GM23248 (cell line): Measurements from ENCODE around the gene NBPF4. TPM values are rescaled to one million over a fixed set of nuclear protein-coding genes. Genes with fewer than 3 reads are reported as not detected.
"Not testable (repeated sequence)": the region's sequence is repeated elsewhere in the genome, so short reads cannot be mapped to it uniquely, and the experiment has no call there.

Source experiments
- DNase-seq: peaks from one replicate; pipeline ENCODE4 v3.0.0-alpha.2; 2015
- H2AFZ ChIP-seq: fragments of 200-600 bp; sonication (generic); 2 replicates; pipeline ENCODE4 v1.6.1; 2016; ENCODE audit warnings: antibody characterized with exemption
- H3F3A ChIP-seq: fragments of 200-600 bp; sonication (generic); 2 replicates; pipeline ENCODE4 v1.6.1; 2016; ENCODE audit warnings: mild to moderate bottlenecking, antibody characterized with exemption, mixed run types; ENCODE audit not compliant: insufficient read depth
- H3K27ac ChIP-seq: fragments of 200-600 bp; sonication (generic); 2 replicates; pipeline ENCODE4 v1.5.1; 2016; ENCODE audit warnings: mild to moderate bottlenecking
- H3K27me3 ChIP-seq: fragments of 200-600 bp; sonication (generic); replicated peaks from 2 replicates; pipeline ENCODE4 v1.6.1; 2016; ENCODE audit warnings: mild to moderate bottlenecking; ENCODE audit not compliant: insufficient read depth
- H3K36me3 ChIP-seq: fragments of 200-600 bp; sonication (generic); 2 replicates; pipeline ENCODE4 v1.6.1; 2016; ENCODE audit warnings: low read depth, mild to moderate bottlenecking
- H3K4me1 ChIP-seq: fragments of 200-600 bp; sonication (generic); 2 replicates; pipeline ENCODE4 v1.6.1; 2016; ENCODE audit warnings: mild to moderate bottlenecking; ENCODE audit not compliant: insufficient read depth
- H3K4me2 ChIP-seq: fragments of 200-600 bp; sonication (generic); one replicate; pipeline ENCODE4 v1.6.1; 2016; ENCODE audit warnings: mild to moderate bottlenecking; ENCODE audit not compliant: unreplicated experiment
- H3K4me3 ChIP-seq: fragments of 200-600 bp; sonication (generic); 2 replicates; pipeline ENCODE4 v1.5.1; 2016; ENCODE audit warnings: mild to moderate bottlenecking
- H3K79me2 ChIP-seq: fragments of 200-600 bp; sonication (generic); 2 replicates; pipeline ENCODE4 v1.6.1; 2016; ENCODE audit warnings: mild to moderate bottlenecking; ENCODE audit not compliant: insufficient read depth
- H3K9ac ChIP-seq: fragments of 200-600 bp; sonication (generic); 2 replicates; pipeline ENCODE4 v1.6.1; 2016; ENCODE audit warnings: mild to moderate bottlenecking
- H3K9me2 ChIP-seq: fragments of 200-600 bp; sonication (generic); 2 replicates; pipeline ENCODE4 v1.6.1; 2016; ENCODE audit warnings: mixed run types, mild to moderate bottlenecking, moderate library complexity; ENCODE audit not compliant: insufficient read depth
- H3K9me3 ChIP-seq: fragments of 200-600 bp; sonication (generic); one replicate; pipeline ENCODE4 v1.6.1; 2017; ENCODE audit warnings: low read depth
- H4K20me1 ChIP-seq: fragments of 200-600 bp; sonication (generic); 2 replicates; pipeline ENCODE4 v1.6.0; 2016; ENCODE audit not compliant: insufficient read depth
- WGBS, 2 experiments: methylation state at CpG; one replicate each; pipeline ENCODE4 v1.1.6; 2015 to 2017; ENCODE audit warnings: low lambda C conversion rate in 2 of 2, low coverage in 1 of 2; ENCODE audit errors: missing lambda C conversion rate in 2 of 2; 5-methylcytosine and 5-hydroxymethylcytosine counted together
- in situ Hi-C: fragments of 300-500 bp; cut with MboI; formaldehyde crosslinking; loops from 2 replicates; pipeline ENCODE4 v1.15.0; 2020
- polyA plus RNA-seq: library from polyadenylated mRNA; unstranded; fragments of >200 nt; fragmentation: Nextera tagmentation; extraction: Ambion mirVana; gene quantifications from 2 replicates; pipeline ENCODE4 v1.2.1, GENCODE V29; 2016
- total RNA-seq: library from RNA; depleted of rRNA; stranded (reverse); fragments of >200 nt; shearing (Covaris generic); gene quantifications from 2 replicates; pipeline ENCODE4 v1.2.3, GENCODE V29; 2014; rRNA removed

Gene NBPF4
- not detected in 2 replicates for total RNA-seq
- not detected in 2 replicates for polyA plus RNA-seq

GRCh38 chr1:108243976-108244375 lies at the start of gene NBPF4:
TSS of gene NBPF4 (minus strand) at chr1:108244076. CDS start at chr1:108243761, 315 bp downstream.
- H3K4me3 ChIP-seq, H3K9ac ChIP-seq, H3K36me3 ChIP-seq, H3K4me1 ChIP-seq, H3F3A ChIP-seq, H4K20me1 ChIP-seq, H3K79me2 ChIP-seq, H3K27me3 ChIP-seq, in situ Hi-C loops, H3K27ac ChIP-seq, DNase-seq, H2AFZ ChIP-seq, H3K9me3 ChIP-seq, H3K9me2 ChIP-seq, H3K4me2 ChIP-seq: not testable (repeated sequence)
- WGBS, 2 experiments, result no CpG with 5 or more reads among the region's 3 CpGs

- in situ Hi-C loops, H3K79me2 ChIP-seq: not testable (repeated sequence)
- WGBS, 2 experiments, result no CpG with 5 or more reads among the region's 6 CpGs
These were observed 38.8 kb upstream of the NBPF4 start for GRCh38 chr1:108282528-108283257.

GRCh38 chr1:108272485-108273327 lies 28.8 kb upstream of the NBPF4 start:
- H3K9me3 ChIP-seq, H3F3A ChIP-seq, H3K4me3 ChIP-seq, H3K9ac ChIP-seq, H3K4me2 ChIP-seq, H4K20me1 ChIP-seq, DNase-seq, H3K27ac ChIP-seq, H3K79me2 ChIP-seq, H3K9me2 ChIP-seq, H3K36me3 ChIP-seq, H3K27me3 ChIP-seq, H2AFZ ChIP-seq, in situ Hi-C loops, H3K4me1 ChIP-seq: not testable (repeated sequence)
- WGBS, 2 experiments, result no CpG with 5 or more reads among the region's 61 CpGs

More at GRCh38 chr1:108282528-108283257, 38.8 kb upstream of the NBPF4 start:
- H3F3A ChIP-seq, H3K36me3 ChIP-seq, DNase-seq, H3K9me2 ChIP-seq, H3K4me2 ChIP-seq, H3K4me1 ChIP-seq, H3K9me3 ChIP-seq, H4K20me1 ChIP-seq, H3K27me3 ChIP-seq, H3K9ac ChIP-seq, H3K4me3 ChIP-seq, H3K27ac ChIP-seq, H2AFZ ChIP-seq: not testable (repeated sequence)

- H4K20me1 ChIP-seq, H3K9ac ChIP-seq, H3K4me3 ChIP-seq, H3K79me2 ChIP-seq, in situ Hi-C loops, H3K4me1 ChIP-seq, DNase-seq, H3K9me3 ChIP-seq, H3K9me2 ChIP-seq, H3K27me3 ChIP-seq, H3K4me2 ChIP-seq, H3K27ac ChIP-seq, H3K36me3 ChIP-seq, H3F3A ChIP-seq, H2AFZ ChIP-seq: not testable (repeated sequence)
- 0 to 6% methylated on average over 1 of the region's 1 CpG for WGBS, 2 experiments
These were observed 23.2 kb upstream of the NBPF4 start for GRCh38 chr1:108267097-108267496.

GRCh38 chr1:108261967-108262366 lies 18.1 kb upstream of the NBPF4 start:
- H3K4me3 ChIP-seq, H4K20me1 ChIP-seq, H3K27ac ChIP-seq, H3K79me2 ChIP-seq, H3K36me3 ChIP-seq, H3K9me3 ChIP-seq, H3F3A ChIP-seq, H2AFZ ChIP-seq, DNase-seq, H3K4me2 ChIP-seq, H3K9me2 ChIP-seq, H3K9ac ChIP-seq, H3K4me1 ChIP-seq, H3K27me3 ChIP-seq, in situ Hi-C loops: not testable (repeated sequence)
- no CpG with 5 or more reads among the region's 11 CpGs for WGBS, 2 experiments

GRCh38 chr1:108261519-108261918 lies 17.6 kb upstream of the NBPF4 start:
- H3K27ac ChIP-seq, H3K4me1 ChIP-seq, H2AFZ ChIP-seq, H3F3A ChIP-seq, H3K36me3 ChIP-seq, H3K27me3 ChIP-seq, H4K20me1 ChIP-seq, H3K4me2 ChIP-seq, H3K4me3 ChIP-seq, H3K9me2 ChIP-seq, H3K9ac ChIP-seq, DNase-seq, H3K9me3 ChIP-seq, H3K79me2 ChIP-seq, in situ Hi-C loops: not testable (repeated sequence)
- WGBS, 2 experiments, result no CpG with 5 or more reads among the region's 10 CpGs

- H3K79me2 ChIP-seq, H3K36me3 ChIP-seq, H2AFZ ChIP-seq, DNase-seq, H3K27me3 ChIP-seq, H3K27ac ChIP-seq, H3K9ac ChIP-seq, H3F3A ChIP-seq, H4K20me1 ChIP-seq, in situ Hi-C loops, H3K4me2 ChIP-seq, H3K9me3 ChIP-seq, H3K4me3 ChIP-seq, H3K9me2 ChIP-seq, H3K4me1 ChIP-seq: not testable (repeated sequence)
- WGBS, 2 experiments, result no CpG with 5 or more reads among the region's 4 CpGs
These were observed 16.8 kb upstream of the NBPF4 start for GRCh38 chr1:108260578-108261259.
